ENCODE results near the gene ZNF524. TPM values are rescaled to one million over a fixed set of nuclear protein-coding genes. Genes with fewer than 3 reads are reported as not detected.

The ZNF524 gene
- total RNA-seq, 2 donors from 2014 or later: 5.0 to 5.8 TPM

- peaks cover 21% of the 10 kb centered on the region for H3K27me3 Mint-ChIP-seq (ENCODE audit: insufficient read depth)
- Histone ChIP-seq H3K4me3 (ENCODE audit: low read length) (no peak overlapping the region), H3K27me3 (ENCODE audit: control insufficient read depth, insufficient read depth, low read length, poor library complexity, severe bottlenecking) (no peaks in the 10 kb centered on the region), H3K9ac (ENCODE audit: extremely low read depth, low read length, poor library complexity, severe bottlenecking) (no peak overlapping the region), H3K27ac (ENCODE audit: low read depth, low read length) (no peak overlapping the region), H3K36me3 (ENCODE audit: control insufficient read depth, insufficient read depth, low read length) (peaks cover 14% of the 10 kb centered on the region), H3K9me3 (ENCODE audit: control insufficient read depth, low read length) (no peaks in the 10 kb centered on the region), H3K4me1 (ENCODE audit: control insufficient read depth, insufficient read depth, low read length) (no peaks in the 10 kb centered on the region)
- 73 to 75% methylated on average over 7 of the region's 7 CpGs for WGBS, 2 experiments (ENCODE audit: insufficient coverage in 1 of 2, insufficient read length in 1 of 2)
- H3K4me1 Mint-ChIP-seq: peaks cover 14% of the 10 kb centered on the region
- no peak for TF ChIP-seq CTCF (conservative IDR thresholded peaks at IDR 0.05)
- no peaks in the 10 kb centered on the region for H3K9me3 Mint-ChIP-seq
- peaks cover 18% of the 10 kb centered on the region for H3K36me3 Mint-ChIP-seq (ENCODE audit: low read depth)
- H3K27ac Mint-ChIP-seq: no peak overlapping the region
- H3K4me3 Mint-ChIP-seq: no peak overlapping the region
- DNase-seq: no peak
Measured at GRCh38 chr19:55590109-55590508, 10.0 kb upstream of the ZNF524 start.

DNA sequence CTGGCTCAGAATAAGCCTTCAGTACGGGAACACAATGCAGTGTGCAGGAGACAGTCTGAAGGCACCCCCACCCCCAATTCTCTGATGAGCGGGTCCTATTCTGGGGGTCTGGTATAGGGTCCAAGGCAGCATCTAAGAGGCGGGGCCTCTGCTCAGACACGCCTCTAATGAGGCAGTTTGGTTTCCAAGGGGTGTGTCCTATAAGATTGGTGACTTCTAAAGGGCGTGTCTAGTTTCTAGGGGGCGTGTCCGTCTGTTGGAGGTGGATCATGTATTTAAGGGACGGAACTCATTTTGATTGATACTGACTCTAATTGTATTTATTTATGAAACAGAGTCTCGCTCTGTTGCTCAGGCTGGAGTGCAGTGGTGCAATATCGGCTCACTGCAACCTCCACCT is 9.5 kb upstream of the ZNF524 start:
- H3K4me3 ChIP-seq (ENCODE audit: low read length): no peak overlapping the region
- H3K9ac ChIP-seq (ENCODE audit: extremely low read depth, low read length, poor library complexity, severe bottlenecking): no peak overlapping the region
- no peak overlapping the region for H3K4me3 Mint-ChIP-seq
- H3K27me3 Mint-ChIP-seq (ENCODE audit: insufficient read depth): peaks cover 21% of the 10 kb centered on the region
- H3K27me3 ChIP-seq (ENCODE audit: control insufficient read depth, insufficient read depth, low read length, poor library complexity, severe bottlenecking): no peaks in the 10 kb centered on the region
- peaks cover 9% of the 10 kb centered on the region for H3K4me1 Mint-ChIP-seq
- DNase-seq: peak; percentile 68
- H3K4me1 ChIP-seq (ENCODE audit: control insufficient read depth, insufficient read depth, low read length): no peaks in the 10 kb centered on the region
- no peak overlapping the region for H3K27ac ChIP-seq (ENCODE audit: low read depth, low read length)
- H3K27ac Mint-ChIP-seq: no peak overlapping the region
- peaks cover 19% of the 10 kb centered on the region for H3K36me3 ChIP-seq (ENCODE audit: control insufficient read depth, insufficient read depth, low read length)
- TF ChIP-seq CTCF (conservative IDR thresholded peaks at IDR 0.05): no peak
- H3K9me3 ChIP-seq (ENCODE audit: control insufficient read depth, low read length): no peaks in the 10 kb centered on the region
- no peaks in the 10 kb centered on the region for H3K9me3 Mint-ChIP-seq
- H3K36me3 Mint-ChIP-seq (ENCODE audit: low read depth): peaks cover 23% of the 10 kb centered on the region
- 90 to 93% methylated on average over 6 to 10 of the region's 10 CpGs for WGBS, 2 experiments (ENCODE audit: insufficient coverage in 1 of 2, insufficient read length in 1 of 2)

DNA sequence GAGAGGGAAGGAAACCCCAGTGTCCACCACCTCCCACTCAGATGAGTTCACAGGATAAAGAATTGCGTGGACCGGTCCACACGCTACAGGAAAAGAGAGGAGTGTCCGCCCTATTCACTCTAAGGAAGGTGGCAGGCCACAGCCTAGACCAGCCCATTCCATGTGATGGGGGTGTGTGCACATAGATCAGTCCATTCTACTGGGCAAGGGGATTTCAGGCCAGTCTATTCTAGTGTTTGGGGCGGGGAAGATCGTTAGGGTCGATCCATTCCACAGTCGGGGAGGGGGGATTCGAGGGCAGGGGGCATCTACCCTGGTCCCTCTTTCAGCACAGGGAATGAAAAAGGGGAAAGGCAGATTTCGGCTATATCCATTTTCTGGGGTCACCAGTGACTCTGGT is 8.5 kb upstream of the ZNF524 start:
- no peak overlapping the region for H3K4me3 ChIP-seq (ENCODE audit: low read length)
- H3K4me1 Mint-ChIP-seq: peaks cover 9% of the 10 kb centered on the region
- 90 to 95% methylated on average over 4 to 10 of the region's 10 CpGs for WGBS, 2 experiments (ENCODE audit: insufficient coverage in 1 of 2, insufficient read length in 1 of 2)

More for the DNA sequence above, 8.5 kb upstream of the ZNF524 start:
- no peak overlapping the region for H3K4me3 Mint-ChIP-seq
- H3K9me3 Mint-ChIP-seq: no peaks in the 10 kb centered on the region
- no peak for TF ChIP-seq CTCF (conservative IDR thresholded peaks at IDR 0.05)
- H3K36me3 Mint-ChIP-seq (ENCODE audit: low read depth): peaks cover 32% of the 10 kb centered on the region
- Histone ChIP-seq H3K36me3 (ENCODE audit: control insufficient read depth, insufficient read depth, low read length) (peaks cover 27% of the 10 kb centered on the region), H3K9me3 (ENCODE audit: control insufficient read depth, low read length) (no peaks in the 10 kb centered on the region), H3K4me1 (ENCODE audit: control insufficient read depth, insufficient read depth, low read length) (no peaks in the 10 kb centered on the region), H3K9ac (ENCODE audit: extremely low read depth, low read length, poor library complexity, severe bottlenecking) (no peak overlapping the region), H3K27me3 (ENCODE audit: control insufficient read depth, insufficient read depth, low read length, poor library complexity, severe bottlenecking) (no peaks in the 10 kb centered on the region), H3K27ac (ENCODE audit: low read depth, low read length) (no peak overlapping the region)
- peaks cover 21% of the 10 kb centered on the region for H3K27me3 Mint-ChIP-seq (ENCODE audit: insufficient read depth)
- peak; percentile 74 for DNase-seq
- no peak overlapping the region for H3K27ac Mint-ChIP-seq

Measured in endodermal cell (in vitro differentiated cells).